K562 (cell line): ENCODE measurements around the gene DMBT1. TPM values are rescaled to one million over a fixed set of nuclear protein-coding genes. Genes with fewer than 3 reads are reported as not detected.

Experiments
- ATF4 ChIP-seq: fragments of 450-650 bp; formaldehyde crosslinking; IDR thresholded peaks from 2 replicates; pipeline ENCODE4 v1.4.0; 2022; ENCODE audit warnings: mild to moderate bottlenecking, moderate library complexity
- CBFA2T2 ChIP-seq: fragments of 450-650 bp; conservative IDR thresholded peaks from 2 replicates; pipeline ENCODE4 v1.6.1; 2017; ENCODE audit warnings: mild to moderate bottlenecking
- ID3 ChIP-seq, 2 experiments: fragments of 250-450 bp in 1 of 2; fragments of 450-650 bp in 1 of 2; sonication (Bioruptor Pico) in 1 of 2; IDR thresholded peaks; 2 replicates each; pipeline versions ENCODE4 v1.6.1 to v1.8.0; 2016 to 2021; ENCODE audit warnings: mild to moderate bottlenecking in 2 of 2, moderate library complexity in 2 of 2, missing compliant biosample characterization in 1 of 2, missing genetic modification characterization in 1 of 2
- NCOA1 ChIP-seq: fragments of 450-650 bp; IDR thresholded peaks from 2 replicates; pipeline ENCODE4 v1.6.1; 2016; ENCODE audit warnings: low read depth
- PML ChIP-seq: IDR thresholded peaks from 2 replicates; pipeline ENCODE4 v1.6.1; 2012; ENCODE audit warnings: low read length, inconsistent platforms
- TCF3 ChIP-seq: sonication (generic); formaldehyde crosslinking; IDR thresholded peaks from 2 replicates; pipeline ENCODE4 v1.4.0; 2020; ENCODE audit warnings: mild to moderate bottlenecking, missing genetic modification reagents
- ZBTB40 ChIP-seq, 2 experiments: fragments of 450-650 bp in 1 of 2; sonication (generic) in 1 of 2; formaldehyde crosslinking in 1 of 2; IDR thresholded peaks; 2 replicates each; pipeline versions ENCODE4 v1.7.1 to v1.9.0; 2016 to 2022; ENCODE audit warnings: inconsistent platforms in 1 of 2, mild to moderate bottlenecking in 1 of 2, missing genetic modification reagents in 1 of 2
- ZNF407 ChIP-seq: fragments of 450-650 bp; IDR thresholded peaks from 2 replicates; pipeline ENCODE4 v1.6.1; 2016; ENCODE audit warnings: low read depth
- polyA plus RNA-seq, 8 experiments: library from polyadenylated mRNA; depleted of rRNA in 4 of 8; stranded (reverse) in 5 of 8; unstranded in 3 of 8; fragments of >200 nt; fragmentation: Nextera tagmentation in 2 of 8; fragmentation: Illumina TruSeq in 1 of 8; extraction: Ambion mirVana in 2 of 8; extraction: Trizol in 1 of 8; gene quantifications; 2 replicates each; pipeline versions ENCODE4 v1.2.1 to v1.2.3, GENCODE V29; 2011 to 2014; ENCODE audit warnings: inconsistent platforms in 1 of 8, missing spikeins in 1 of 8
- total RNA-seq, 7 experiments: library from RNA; depleted of rRNA in 6 of 7; stranded (reverse); fragments of >200 nt in 6 of 7; fragmentation: Illumina TruSeq in 2 of 7; extraction: Trizol in 2 of 7; gene quantifications; 2 replicates each; pipeline versions ENCODE4 v1.2.1 to v1.2.3, GENCODE V29; 2011 to 2021; ENCODE audit warnings: low replicate concordance in 1 of 7

Gene DMBT1
- total and polyA plus RNA-seq, 9 of the 15 experiments (the other 6 are each of a cell fraction or from before 2014, with no cell fraction given): 0.01 to 0.07 TPM; not detected in 7

- TF ChIP-seq ZNF407: no peak
- no peak for TF ChIP-seq ID3 (CRISPR knock-in tag; IDR thresholded peaks at IDR 0.05)
- TF ChIP-seq ID3 (tag; IDR thresholded peaks at IDR 0.05): no peak
- TF ChIP-seq NCOA1: no peak
- peak; percentile 26; the same call in 1 of the 2 replicates for TF ChIP-seq CBFA2T2
- no peak for TF ChIP-seq ATF4 (CRISPR knock-in tag)
- TF ChIP-seq PML: no peak
- peak; percentile 72 for TF ChIP-seq TCF3 (CRISPR knock-in tag)
- no peak for TF ChIP-seq ZBTB40 (IDR thresholded peaks at IDR 0.05)
- TF ChIP-seq ZBTB40 (CRISPR knock-in tag; IDR thresholded peaks at IDR 0.05): no peak
These were observed 86.9 kb downstream of the DMBT1 start (continued) for GRCh38 chr10:122647383-122647968.
